Measurements from ENCODE around the gene SPATA31E1.
"Not testable (repeated sequence)": the region's sequence is repeated elsewhere in the genome, so short reads cannot be mapped to it uniquely, and the experiment has no call there.

The SPATA31E1 gene

GRCh38 chr9:87884578-87885459, 2.1 kb downstream of the SPATA31E1 start:
- FAIRE-seq = no peak
- DNase-seq (ENCODE audit: low spot score) = no peak

DNA sequence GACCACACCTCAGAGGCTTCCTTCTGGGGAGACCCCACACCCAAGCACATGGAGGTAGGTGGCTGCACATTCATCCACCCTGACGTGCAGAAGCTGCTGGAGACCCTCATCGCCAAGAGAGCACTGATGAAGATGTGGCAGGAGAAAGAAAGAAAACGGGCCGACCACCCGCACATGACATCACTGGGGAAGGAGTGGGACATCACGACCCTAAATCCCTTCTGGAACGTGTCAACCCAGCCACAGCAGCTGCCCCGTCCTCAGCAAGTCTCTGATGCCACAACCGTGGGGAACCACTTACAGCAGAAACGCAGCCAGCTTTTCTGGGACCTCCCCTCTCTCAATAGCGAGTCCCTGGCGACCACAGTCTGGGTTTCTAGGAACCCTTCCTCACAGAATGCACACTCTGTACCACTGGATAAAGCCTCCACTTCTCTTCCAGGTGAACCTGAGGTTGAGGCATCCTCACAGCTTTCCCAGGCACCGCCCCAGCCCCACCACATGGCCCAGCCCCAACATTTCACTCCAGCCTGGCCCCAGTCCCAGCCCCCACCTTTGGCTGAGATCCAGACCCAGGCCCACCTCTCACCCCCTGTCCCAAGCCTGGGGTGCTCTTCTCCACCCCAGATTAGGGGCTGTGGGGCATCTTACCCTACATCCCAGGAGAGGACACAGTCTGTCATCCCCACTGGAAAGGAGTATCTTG, 3.0 kb downstream of the SPATA31E1 start:
- no peak for FAIRE-seq

GRCh38 chr9:87886210-87886932, 3.7 kb downstream of the SPATA31E1 start:
- FAIRE-seq = no peak
- no peak for DNase-seq (ENCODE audit: low spot score)

More for the DNA sequence above, 3.0 kb downstream of the SPATA31E1 start:
- DNase-seq (ENCODE audit: low spot score) = no peak

DNA sequence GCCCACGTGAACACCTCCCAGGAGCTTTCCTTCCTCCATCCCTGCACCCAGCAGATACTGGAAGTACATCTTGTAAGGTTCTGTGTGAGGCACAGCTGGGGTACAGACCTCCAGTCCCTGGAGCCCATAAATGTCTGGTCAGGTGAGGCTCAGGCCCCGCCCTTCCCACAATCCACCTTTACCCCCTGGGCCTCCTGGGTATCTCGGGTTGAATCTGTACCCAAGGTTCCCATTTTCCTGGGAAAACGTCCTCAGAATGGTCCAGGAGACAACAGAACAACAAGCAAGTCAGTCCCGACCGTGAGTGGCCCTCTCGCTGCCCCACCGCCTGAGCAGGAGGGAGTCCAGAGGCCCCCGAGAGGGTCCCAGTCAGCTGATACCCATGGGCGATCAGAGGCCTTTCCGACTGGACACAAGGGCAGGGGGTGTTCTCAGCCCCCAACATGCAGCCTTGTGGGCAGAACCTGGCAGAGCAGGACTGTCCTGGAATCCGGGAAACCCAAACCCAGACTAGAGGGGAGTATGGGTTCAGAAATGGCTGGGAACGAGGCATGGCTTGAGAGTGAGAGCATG, 4.3 kb downstream of the SPATA31E1 start:
- FAIRE-seq (no peak), DNase-seq (ENCODE audit: low spot score) (no peak)

DNA sequence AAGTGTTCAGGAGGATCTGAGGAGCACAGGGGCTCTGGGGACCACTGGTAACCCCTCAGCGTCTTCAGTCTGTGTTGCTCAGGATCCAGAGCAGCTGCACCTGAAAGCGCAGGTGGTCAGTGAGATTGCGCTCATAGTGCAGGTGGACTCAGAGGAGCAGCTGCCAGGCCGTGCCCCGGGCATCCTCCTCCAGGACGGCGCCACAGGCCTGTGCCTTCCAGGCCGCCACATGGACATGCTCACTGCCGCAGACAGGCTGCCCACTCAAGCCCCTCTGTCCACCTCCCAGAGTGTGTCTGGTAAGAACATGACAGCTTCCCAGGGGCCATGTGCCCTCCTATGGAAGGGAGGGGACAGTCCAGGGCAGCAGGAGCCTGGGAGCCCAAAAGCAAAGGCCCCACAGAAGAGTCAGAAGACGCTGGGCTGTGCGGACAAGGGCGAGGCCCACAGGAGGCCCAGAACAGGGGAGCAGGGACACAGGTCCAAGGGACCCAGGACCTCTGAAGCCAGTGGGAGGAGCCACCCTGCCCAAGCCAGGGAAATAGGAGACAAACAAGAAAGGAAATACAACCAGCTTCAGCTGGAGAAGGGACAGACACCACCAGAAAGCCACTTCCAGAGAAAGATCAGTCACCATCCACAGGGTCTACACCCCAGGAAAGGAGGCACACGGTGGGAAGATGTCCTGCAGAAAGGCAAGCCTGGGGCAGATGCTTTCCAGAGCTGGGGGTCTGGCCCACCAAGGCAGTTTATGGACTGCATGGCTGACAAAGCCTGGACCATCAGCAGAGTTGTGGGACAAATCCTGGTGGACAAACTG, 5.2 kb downstream of the SPATA31E1 start:
- DNase-seq (ENCODE audit: low spot score) = no peak
- no peak for FAIRE-seq

DNA sequence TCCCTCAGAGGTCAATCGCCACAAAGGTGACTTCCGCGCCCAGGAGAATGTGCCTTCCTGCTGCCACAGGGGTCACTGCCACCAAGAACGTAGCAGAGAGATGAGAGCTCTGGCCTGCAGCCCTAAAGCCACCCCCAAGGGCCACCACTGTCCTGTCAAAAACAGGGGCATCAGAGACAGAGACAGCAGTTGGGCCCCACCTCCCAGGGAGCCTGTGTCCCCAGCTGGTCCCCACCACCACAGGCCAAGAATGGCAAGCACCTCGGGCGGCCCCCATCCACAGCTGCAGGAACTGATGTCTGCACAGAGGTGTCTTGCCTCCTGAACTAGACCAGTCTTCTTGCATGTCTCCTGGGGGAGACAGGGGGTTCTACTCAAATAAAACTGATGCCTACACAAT, 5.8 kb downstream of the SPATA31E1 start:
- no peak for FAIRE-seq
- no peak for DNase-seq (ENCODE audit: low spot score)

GRCh38 chr9:87889065-87889881, 6.6 kb downstream of the SPATA31E1 start:
- FAIRE-seq (no peak), DNase-seq (ENCODE audit: low spot score) (no peak)

DNA sequence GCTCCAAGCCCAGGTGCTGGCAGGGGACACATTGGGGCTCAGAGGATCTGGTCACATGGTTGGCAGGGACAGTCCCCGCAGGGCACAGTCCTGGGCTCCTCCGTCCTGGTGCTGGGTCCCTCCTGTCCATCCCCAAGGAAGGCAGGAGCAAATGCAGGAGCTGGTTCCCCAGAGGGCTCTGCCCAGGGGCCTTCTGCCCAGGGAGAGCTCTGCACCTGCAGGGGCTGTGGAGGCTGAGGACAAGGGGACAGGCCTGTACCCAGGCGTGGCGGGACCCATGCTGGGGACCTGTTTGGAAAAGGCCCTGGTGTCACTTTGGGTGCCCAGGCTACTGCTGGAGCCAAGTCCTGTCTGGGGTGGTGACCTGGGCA, 7.2 kb downstream of the SPATA31E1 start:
- DNase-seq (ENCODE audit: low spot score) (no peak), FAIRE-seq (no peak)

DNA sequence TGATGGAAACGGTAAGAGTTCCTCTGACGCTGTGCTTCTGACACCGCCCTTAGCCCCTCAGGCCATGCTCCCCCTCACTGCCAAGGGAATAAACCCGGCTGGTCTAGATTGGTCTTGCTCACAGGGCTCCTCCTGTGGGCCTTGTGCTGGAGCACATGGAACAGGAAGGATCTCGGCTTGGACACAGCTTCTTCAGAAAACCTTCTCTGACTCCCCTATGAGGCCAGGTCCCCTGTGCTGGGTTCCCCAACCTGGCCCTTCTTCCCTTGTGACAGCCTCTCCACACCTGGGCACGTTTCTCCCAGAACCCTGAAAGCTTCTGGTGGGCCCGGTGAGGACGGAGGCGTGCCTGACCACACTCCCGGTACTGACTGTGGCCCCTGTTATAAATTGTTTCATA, 8.2 kb downstream of the SPATA31E1 start:
- no peak for FAIRE-seq
- no peak for DNase-seq (ENCODE audit: low spot score)

DNA sequence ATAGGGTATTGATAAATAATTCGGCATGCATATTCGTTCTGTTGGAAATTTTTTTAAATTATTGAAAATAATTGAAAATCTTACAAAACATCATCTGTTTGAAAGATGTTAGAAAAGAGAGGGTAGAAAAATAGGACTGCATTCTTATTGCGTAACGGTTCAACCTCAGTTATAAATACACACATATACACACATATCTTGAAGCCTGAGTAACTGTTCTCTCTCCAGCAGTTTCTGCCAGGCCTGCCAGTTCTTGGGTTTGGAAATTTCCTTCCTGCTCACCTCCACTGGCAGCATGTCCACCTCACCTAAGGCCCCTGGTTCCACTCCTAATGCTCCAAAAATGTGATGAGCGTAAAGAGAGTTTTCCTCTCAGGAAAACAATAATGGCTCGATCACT, 9.1 kb downstream of the SPATA31E1 start:
- DNase-seq (ENCODE audit: low spot score) = no peak
- no peak for FAIRE-seq

- DNase-seq (ENCODE audit: low spot score) (no peak), FAIRE-seq (no peak)
These were observed 10.3 kb downstream of the SPATA31E1 start for GRCh38 chr9:87892956-87893355.

GRCh38 chr9:87894998-87895625, 12.4 kb downstream of the SPATA31E1 start:
- FAIRE-seq (no peak), DNase-seq (ENCODE audit: low spot score) (no peak)

- FAIRE-seq = no peak
- DNase-seq (ENCODE audit: low spot score) = no peak
These were observed 14.2 kb downstream of the SPATA31E1 start for GRCh38 chr9:87896891-87897290.

DNA sequence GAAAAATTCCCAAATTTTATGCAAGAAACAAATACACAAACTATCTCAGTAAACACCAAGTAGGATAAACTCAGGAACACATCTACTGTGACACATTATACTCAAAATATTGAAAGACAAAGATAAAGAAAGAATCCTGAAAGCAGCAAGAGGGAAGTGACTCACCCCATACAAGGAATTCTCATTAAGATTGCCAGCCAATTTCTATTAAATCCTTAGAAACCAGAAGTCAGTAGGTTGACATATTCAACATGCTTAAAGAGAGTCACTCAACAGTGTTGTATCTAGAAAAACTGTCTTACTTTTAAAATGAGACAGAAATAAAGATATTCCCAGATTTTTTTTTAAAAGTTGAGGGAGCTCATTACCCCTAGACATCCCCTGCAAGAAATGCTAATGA, 15.5 kb downstream of the SPATA31E1 start:
- DNase-seq (ENCODE audit: low spot score) (no peak), FAIRE-seq (no peak)

GRCh38 chr9:87902371-87902770, 19.7 kb downstream of the SPATA31E1 start:
- DNase-seq (ENCODE audit: low spot score); FAIRE-seq: not testable (repeated sequence)

DNA sequence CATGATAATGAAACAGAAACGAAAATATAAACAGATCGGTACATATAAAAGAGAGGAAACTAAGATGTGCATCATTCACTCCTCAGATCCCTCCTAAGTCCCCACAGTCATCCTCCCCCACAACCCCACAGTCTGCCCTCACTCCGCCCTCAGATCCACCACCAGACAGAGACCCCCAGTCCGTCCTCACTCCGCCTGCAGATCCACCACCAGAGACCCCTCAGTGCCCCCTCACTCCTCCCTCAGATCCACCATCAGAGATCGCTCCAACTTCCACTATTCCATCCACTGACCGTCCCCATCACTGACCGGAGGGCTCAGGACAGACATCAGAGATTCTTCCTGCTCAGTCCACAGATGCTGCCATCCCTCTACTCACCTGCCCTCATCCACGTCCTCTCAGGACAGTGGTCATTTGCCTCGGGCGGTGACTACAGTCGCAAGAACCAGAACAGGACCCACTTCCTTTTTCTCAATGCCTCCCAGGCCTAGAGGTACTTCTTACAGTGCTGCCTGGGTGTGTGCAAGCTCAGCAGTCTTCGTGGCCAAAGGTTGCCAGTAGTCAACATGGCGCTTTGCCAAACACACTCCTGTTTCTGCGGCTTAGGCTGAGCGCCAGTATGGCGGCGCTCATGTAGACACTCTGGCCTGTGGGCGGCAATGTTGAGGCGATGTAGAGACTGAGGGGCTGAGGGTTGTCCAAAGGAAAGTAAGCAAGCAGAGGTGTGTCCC, 26.8 kb downstream of the SPATA31E1 start:
- DNase-seq (ENCODE audit: low spot score) = peak; percentile 66
- FAIRE-seq = peak; percentile 5

DNA sequence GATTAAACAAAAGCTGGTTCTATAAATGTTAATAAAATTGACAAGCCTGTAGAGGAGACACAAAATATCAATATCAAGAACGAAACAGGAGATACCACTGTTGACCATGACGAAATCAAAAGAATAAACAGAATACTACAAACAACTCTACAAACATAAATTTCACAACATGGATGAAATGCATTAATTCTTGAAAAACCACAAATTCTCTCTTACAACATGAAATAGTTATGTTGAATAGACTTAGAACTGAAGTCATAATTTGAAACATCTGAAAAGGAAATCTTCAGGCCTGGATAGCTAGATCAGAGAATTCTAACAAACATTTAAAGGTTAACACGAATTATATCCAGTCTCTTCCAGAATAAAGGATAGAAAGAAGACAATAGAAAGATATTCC, 28.1 kb downstream of the SPATA31E1 start:
- DNase-seq (ENCODE audit: low spot score) = no peak
- no peak for FAIRE-seq

DNA sequence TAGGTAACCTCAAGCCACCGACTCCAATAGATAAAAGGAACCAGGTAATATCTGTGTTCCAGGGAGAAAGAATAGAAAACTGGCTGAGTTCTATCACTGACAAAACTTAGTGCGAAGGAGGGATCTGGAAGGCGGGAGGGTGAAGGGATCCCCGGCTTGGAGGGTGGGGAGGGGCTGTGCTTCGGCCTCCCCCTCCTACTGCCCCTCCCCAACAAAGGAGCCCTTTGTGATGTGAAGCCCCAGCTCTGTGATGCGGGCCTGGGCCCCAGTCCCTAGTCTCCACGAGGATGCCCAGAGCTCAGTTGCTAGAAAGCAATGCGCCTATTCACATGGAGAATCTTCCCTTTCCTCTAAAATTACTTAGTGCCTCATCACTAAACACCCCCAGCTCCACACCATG, 35.0 kb downstream of the SPATA31E1 start, which contains the start of gene SPATA31C1:
TSS of gene SPATA31C1 (plus strand) at position 301 of the 400 bp plus-strand sequence.
- FAIRE-seq; DNase-seq (ENCODE audit: low spot score): not testable (repeated sequence)

DNA sequence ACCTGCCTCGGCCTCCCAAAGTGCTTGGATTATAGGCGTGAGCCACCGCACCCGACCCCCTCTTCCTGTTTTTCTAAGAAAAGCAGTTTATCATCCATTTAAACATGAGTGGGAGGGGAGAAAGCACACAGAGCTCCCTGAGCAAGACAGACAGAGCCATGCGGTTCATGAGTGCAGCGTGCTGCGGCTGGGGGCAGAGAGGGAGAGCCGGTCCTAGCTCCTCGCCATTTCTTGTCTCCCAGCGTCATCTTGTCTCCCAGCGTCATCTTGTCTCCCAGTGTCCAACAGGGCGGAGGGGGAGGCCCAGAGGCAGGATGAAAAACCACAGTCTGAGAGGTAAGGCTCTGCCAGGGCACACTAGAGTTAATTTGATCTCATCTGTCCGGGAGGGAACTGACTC, 36.3 kb downstream of the SPATA31E1 start:
- FAIRE-seq; DNase-seq (ENCODE audit: low spot score): not testable (repeated sequence)
